Ovary (tissue), 1 donor: ENCODE data around the gene SRGAP3.

ENCODE experiments used
- EP300 ChIP-seq: sonication (generic); formaldehyde crosslinking; IDR thresholded peaks from one replicate; pipeline ENCODE4 v1.6.1; 2017; ENCODE audit warnings: antibody characterized with exemption
- POLR2A ChIP-seq: fragments of 450-650 bp; IDR thresholded peaks from one replicate; pipeline ENCODE4 v1.6.1; 2017; ENCODE audit warnings: antibody characterized with exemption, mild to moderate bottlenecking, moderate library complexity

- TF ChIP-seq EP300 (no peak), POLR2A (no peak)
These were observed 32.7 kb downstream of the SRGAP3 start for GRCh38 chr3:9216736-9217135.
